ENCODE measurements around the gene SH3RF3.
A peak's percentile ranks its signal among the peaks of the same experiment; 100 is the strongest.

Gene SH3RF3

GRCh38 chr2:109419960-109420370 is 291.0 kb downstream of the SH3RF3 start:
- DNase-seq (ENCODE audit: low read depth), result peak; percentile 72

GRCh38 chr2:109421101-109421500 is 292.1 kb downstream of the SH3RF3 start:
- DNase-seq (ENCODE audit: low read depth), result no peak

GRCh38 chr2:109421642-109422041 is 292.6 kb downstream of the SH3RF3 start:
- DNase-seq (ENCODE audit: low read depth), result no peak

GRCh38 chr2:109422071-109422757 is 293.2 kb downstream of the SH3RF3 start:
- no peak for DNase-seq (ENCODE audit: low read depth)

GRCh38 chr2:109422758-109423500 is 293.9 kb downstream of the SH3RF3 start:
- no peak for DNase-seq (ENCODE audit: low read depth)

GRCh38 chr2:109423556-109424359 is 294.8 kb downstream of the SH3RF3 start:
- DNase-seq (ENCODE audit: low read depth), result no peak

- no peak for DNase-seq (ENCODE audit: low read depth)
Observed at GRCh38 chr2:109425411-109425810, 296.4 kb downstream of the SH3RF3 start.

GRCh38 chr2:109427661-109428091 is 298.7 kb downstream of the SH3RF3 start:
- DNase-seq (ENCODE audit: low read depth), result no peak

- DNase-seq (ENCODE audit: low read depth), result no peak
Observed at GRCh38 chr2:109428281-109428680, 299.3 kb downstream of the SH3RF3 start.

- no peak for DNase-seq (ENCODE audit: low read depth)
Observed at GRCh38 chr2:109428841-109429566, 300.0 kb downstream of the SH3RF3 start.

- DNase-seq (ENCODE audit: low read depth), result no peak
Observed at GRCh38 chr2:109429567-109430328, 300.7 kb downstream of the SH3RF3 start.

- DNase-seq (ENCODE audit: low read depth), result no peak
Observed at GRCh38 chr2:109430329-109430636, 301.3 kb downstream of the SH3RF3 start.

- no peak for DNase-seq (ENCODE audit: low read depth)
Observed at GRCh38 chr2:109432421-109432820, 303.4 kb downstream of the SH3RF3 start.

- DNase-seq (ENCODE audit: low read depth), result no peak
Observed at GRCh38 chr2:109433486-109433885, 304.5 kb downstream of the SH3RF3 start.

- DNase-seq (ENCODE audit: low read depth), result no peak
Observed at GRCh38 chr2:109433926-109434325, 304.9 kb downstream of the SH3RF3 start.

- no peak for DNase-seq (ENCODE audit: low read depth)
Observed at GRCh38 chr2:109434351-109434750, 305.3 kb downstream of the SH3RF3 start.

- DNase-seq (ENCODE audit: low read depth), result no peak
Observed at GRCh38 chr2:109435066-109435690, 306.2 kb downstream of the SH3RF3 start.

- DNase-seq (ENCODE audit: low read depth), result no peak
Observed at GRCh38 chr2:109435901-109436598, 307.0 kb downstream of the SH3RF3 start.

- no peak for DNase-seq (ENCODE audit: low read depth)
Observed at GRCh38 chr2:109436610-109437225, 307.7 kb downstream of the SH3RF3 start.

All from ELR (cell line).